ENCODE measurements around the gene GPC3. TPM values are rescaled to one million over a fixed set of nuclear protein-coding genes. Genes with fewer than 3 reads are reported as not detected.

GPC3 gene
- total RNA-seq, 2 donors from 2014 or later, result 16.9 to 22.7 TPM

DNA sequence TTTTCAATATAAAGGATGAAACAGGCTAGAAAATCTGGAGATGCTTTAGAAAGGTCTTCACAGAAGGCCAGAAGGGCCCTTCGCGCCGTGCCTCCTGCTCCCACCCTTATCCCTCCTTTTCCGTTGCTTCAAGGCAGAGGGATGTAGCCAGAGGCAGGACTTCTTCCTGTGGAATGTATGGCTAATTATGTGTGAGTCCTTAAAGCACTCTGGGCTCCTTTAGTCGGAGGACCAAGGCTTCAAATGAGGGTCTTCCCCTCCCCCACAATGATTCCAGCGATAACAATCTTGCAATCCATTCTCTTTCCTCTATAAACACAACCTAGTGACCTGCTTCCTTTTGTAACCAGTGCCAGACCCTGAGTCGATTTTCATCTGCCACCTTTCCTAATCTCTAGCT lies 103.5 kb downstream of the GPC3 start:
- DNase-seq, result no peak
- TF ChIP-seq, protein P1, sequence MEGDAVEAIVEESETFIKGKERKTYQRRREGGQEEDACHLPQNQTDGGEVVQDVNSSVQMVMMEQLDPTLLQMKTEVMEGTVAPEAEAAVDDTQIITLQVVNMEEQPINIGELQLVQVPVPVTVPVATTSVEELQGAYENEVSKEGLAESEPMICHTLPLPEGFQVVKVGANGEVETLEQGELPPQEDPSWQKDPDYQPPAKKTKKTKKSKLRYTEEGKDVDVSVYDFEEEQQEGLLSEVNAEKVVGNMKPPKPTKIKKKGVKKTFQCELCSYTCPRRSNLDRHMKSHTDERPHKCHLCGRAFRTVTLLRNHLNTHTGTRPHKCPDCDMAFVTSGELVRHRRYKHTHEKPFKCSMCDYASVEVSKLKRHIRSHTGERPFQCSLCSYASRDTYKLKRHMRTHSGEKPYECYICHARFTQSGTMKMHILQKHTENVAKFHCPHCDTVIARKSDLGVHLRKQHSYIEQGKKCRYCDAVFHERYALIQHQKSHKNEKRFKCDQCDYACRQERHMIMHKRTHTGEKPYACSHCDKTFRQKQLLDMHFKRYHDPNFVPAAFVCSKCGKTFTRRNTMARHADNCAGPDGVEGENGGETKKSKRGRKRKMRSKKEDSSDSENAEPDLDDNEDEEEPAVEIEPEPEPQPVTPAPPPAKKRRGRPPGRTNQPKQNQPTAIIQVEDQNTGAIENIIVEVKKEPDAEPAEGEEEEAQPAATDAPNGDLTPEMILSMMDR (IDR thresholded peaks at IDR 0.05), result no peak
- TF ChIP-seq POLR2A (IDR thresholded peaks at IDR 0.05), result no peak
- WGBS, 2 donors, result 83 to 91% methylated on average over 7 of the region's 7 CpGs
- intact Hi-C loops (cut with DNase I), result no loop called here
- H3K9me3 ChIP-seq, result no peaks in the 10 kb centered on the region
- no peaks in the 10 kb centered on the region for H3K27me3 ChIP-seq
- no peaks in the 10 kb centered on the region for H3K36me3 ChIP-seq (replicated peaks in 1 of 2; ENCODE audit: insufficient read depth in 1 of 2, low read depth in 2 of 2)
- no peak overlapping the region for H3K4me3 ChIP-seq
- ATAC-seq, result no peak
- peaks cover 8% of the 10 kb centered on the region for H3K4me1 ChIP-seq
- H3K27ac ChIP-seq, result no peak overlapping the region

DNA sequence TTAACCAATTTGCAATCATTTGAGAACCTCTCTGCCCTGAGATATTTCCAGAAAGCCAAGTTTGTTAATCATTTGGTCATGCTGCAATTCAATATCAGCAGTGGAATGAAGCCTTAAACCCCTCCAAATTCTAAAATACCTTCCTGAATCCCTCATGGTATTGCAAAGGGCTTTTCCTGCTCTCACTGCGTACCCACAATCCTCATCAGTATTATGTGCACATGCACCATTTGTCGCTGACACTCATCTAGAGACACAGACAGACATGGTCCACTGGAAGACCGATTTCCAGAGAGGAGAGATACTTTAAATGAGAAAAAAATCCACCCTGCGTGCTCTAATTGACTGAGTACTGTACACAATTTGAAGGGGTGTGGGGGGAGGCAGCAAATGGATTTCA lies 104.4 kb downstream of the GPC3 start:
- Histone ChIP-seq H3K27ac (no peak overlapping the region), H3K36me3 (replicated peaks in 1 of 2; ENCODE audit: insufficient read depth in 1 of 2, low read depth in 2 of 2) (no peaks in the 10 kb centered on the region), H3K4me3 (no peak overlapping the region), H3K4me1 (peaks cover 8% of the 10 kb centered on the region), H3K9me3 (no peaks in the 10 kb centered on the region), H3K27me3 (no peaks in the 10 kb centered on the region)
- TF ChIP-seq, protein P1 (IDR thresholded peaks at IDR 0.05), result no peak
- no peak for TF ChIP-seq POLR2A (IDR thresholded peaks at IDR 0.05)
- intact Hi-C loops (cut with DNase I), result no loop called here
- WGBS, 2 donors, result 92 to 97% methylated on average over 4 of the region's 4 CpGs
- DNase-seq (no peak), ATAC-seq (no peak)

DNA sequence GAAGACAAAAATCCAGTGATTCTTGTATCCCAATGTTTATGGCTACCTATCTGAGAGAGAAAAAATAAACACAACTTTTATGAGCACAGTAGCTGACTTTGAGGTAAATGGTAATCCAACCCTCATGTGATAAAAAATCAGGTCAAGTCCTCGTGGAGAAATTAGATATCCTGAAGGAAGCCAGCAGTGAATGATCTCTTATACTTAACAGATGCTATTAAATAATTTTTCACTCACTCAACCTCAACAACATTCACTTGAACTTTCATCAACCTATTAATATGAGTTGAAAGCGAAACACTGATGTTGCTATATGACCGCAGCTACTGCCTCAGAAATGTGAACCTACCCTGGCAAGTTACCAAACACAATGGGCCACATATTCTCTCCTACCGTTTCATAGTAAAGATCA lies 105.4 kb downstream of the GPC3 start:
- WGBS, 2 donors, result 55 to 58% methylated on average over 4 of the region's 4 CpGs
- TF ChIP-seq POLR2A (IDR thresholded peaks at IDR 0.05), result no peak
- TF ChIP-seq, protein P1 (IDR thresholded peaks at IDR 0.05), result no peak
- no peak for DNase-seq

DNA sequence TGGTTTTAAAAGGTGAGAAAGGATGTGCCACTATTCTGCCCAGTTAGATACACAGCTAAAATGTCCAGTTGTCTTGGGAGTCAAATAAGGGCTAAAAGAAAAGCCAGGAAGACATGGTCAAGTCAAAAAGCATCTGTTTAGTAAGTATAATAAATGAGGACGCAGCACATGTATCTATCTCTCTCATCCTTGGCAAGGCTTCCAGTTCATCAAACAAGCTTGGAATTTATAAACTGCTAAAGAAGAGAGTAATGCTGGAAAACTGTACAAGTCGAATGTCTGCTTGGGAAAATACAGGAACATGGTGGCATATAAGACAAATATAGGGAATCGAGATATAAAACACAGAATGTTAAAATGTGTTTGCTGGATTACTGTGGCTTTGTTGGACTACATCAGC lies 106.7 kb downstream of the GPC3 start:
- no peaks in the 10 kb centered on the region for H3K4me1 ChIP-seq
- no peaks in the 10 kb centered on the region for H3K9me3 ChIP-seq
- ATAC-seq (no peak), DNase-seq (no peak)
- no peaks in the 10 kb centered on the region for H3K36me3 ChIP-seq (replicated peaks in 1 of 2; ENCODE audit: insufficient read depth in 1 of 2, low read depth in 2 of 2)
- H3K27ac ChIP-seq, result no peak overlapping the region
- 89 to 100% methylated on average over 3 of the region's 3 CpGs for WGBS, 2 donors
- TF ChIP-seq, protein P1 (IDR thresholded peaks at IDR 0.05), result no peak
- no peak for TF ChIP-seq POLR2A (IDR thresholded peaks at IDR 0.05)
- H3K4me3 ChIP-seq, result no peak overlapping the region
- intact Hi-C loops (cut with DNase I), result no loop called here
- H3K27me3 ChIP-seq, result no peaks in the 10 kb centered on the region

More for the DNA sequence above, 105.4 kb downstream of the GPC3 start:
- Histone ChIP-seq H3K4me3 (no peak overlapping the region), H3K4me1 (peaks cover 8% of the 10 kb centered on the region), H3K36me3 (replicated peaks in 1 of 2; ENCODE audit: insufficient read depth in 1 of 2, low read depth in 2 of 2) (no peaks in the 10 kb centered on the region), H3K27me3 (no peaks in the 10 kb centered on the region), H3K9me3 (no peaks in the 10 kb centered on the region), H3K27ac (no peak overlapping the region)
- intact Hi-C loops (cut with DNase I), result no loop called here
- no peak for ATAC-seq

DNA sequence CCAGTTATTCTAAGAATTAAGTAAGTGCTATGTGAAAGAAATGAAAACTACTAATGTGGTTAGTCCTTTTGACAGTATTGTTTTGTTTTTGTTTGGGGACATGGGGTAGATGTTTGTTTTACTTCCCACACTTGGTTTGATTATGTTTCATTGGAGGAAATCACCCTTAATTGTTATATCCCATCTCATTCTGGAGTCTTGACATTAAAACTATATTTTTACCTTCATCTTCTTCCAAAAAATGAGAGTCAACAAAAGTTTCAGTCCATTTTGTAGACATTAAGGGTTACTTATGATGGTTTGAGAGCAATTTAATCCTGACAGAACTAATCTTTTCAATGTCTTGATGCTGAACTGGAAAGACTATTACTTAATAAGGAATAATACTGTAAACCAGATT lies 108.7 kb downstream of the GPC3 start:
- no peak overlapping the region for H3K27ac ChIP-seq
- DNase-seq, result no peak

More for the DNA sequence above, 108.7 kb downstream of the GPC3 start:
- no peak for ATAC-seq
- H3K36me3 ChIP-seq (replicated peaks in 1 of 2; ENCODE audit: insufficient read depth in 1 of 2, low read depth in 2 of 2), result no peaks in the 10 kb centered on the region
- H3K4me3 ChIP-seq, result no peak overlapping the region
- TF ChIP-seq POLR2A (IDR thresholded peaks at IDR 0.05), result no peak
- TF ChIP-seq, protein P1 (IDR thresholded peaks at IDR 0.05), result no peak
- H3K9me3 ChIP-seq, result no peaks in the 10 kb centered on the region
- intact Hi-C loops (cut with DNase I), result no loop called here
- H3K27me3 ChIP-seq, result no peaks in the 10 kb centered on the region
- H3K4me1 ChIP-seq, result no peaks in the 10 kb centered on the region
